NCI-H510A (cell line): Measurements from ENCODE around the gene TMEM161B.
"Not testable (repeated sequence)": the region's sequence is repeated elsewhere in the genome, so short reads cannot be mapped to it uniquely, and the experiment has no call there.

Source experiments
- DNase-seq: peaks from one replicate; lab custom pipeline; 2025; lab: John Stamatoyannopoulos, UW

TMEM161B gene

GRCh38 chr5:88248743-88249540 is 19.7 kb downstream of the TMEM161B start:
- DNase-seq: no peak

GRCh38 chr5:88248094-88248493 is 20.6 kb downstream of the TMEM161B start:
- no peak for DNase-seq

DNA sequence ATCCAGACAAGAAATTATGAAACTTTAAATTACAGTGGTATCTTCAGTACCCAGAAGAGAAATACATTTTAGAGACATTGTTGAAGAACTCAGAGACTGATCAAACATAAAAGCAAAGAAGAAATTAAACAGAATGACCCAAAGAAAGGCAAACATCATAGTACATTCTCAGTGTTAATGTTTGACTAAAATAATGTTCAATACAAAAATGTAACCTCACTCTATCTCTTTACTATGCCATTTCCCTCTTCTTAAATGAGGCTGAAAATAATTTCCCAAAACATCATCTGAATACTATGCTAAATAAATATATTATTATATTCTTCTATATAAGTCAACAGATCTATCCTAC is 22.8 kb downstream of the TMEM161B start:
- DNase-seq: no peak

DNA sequence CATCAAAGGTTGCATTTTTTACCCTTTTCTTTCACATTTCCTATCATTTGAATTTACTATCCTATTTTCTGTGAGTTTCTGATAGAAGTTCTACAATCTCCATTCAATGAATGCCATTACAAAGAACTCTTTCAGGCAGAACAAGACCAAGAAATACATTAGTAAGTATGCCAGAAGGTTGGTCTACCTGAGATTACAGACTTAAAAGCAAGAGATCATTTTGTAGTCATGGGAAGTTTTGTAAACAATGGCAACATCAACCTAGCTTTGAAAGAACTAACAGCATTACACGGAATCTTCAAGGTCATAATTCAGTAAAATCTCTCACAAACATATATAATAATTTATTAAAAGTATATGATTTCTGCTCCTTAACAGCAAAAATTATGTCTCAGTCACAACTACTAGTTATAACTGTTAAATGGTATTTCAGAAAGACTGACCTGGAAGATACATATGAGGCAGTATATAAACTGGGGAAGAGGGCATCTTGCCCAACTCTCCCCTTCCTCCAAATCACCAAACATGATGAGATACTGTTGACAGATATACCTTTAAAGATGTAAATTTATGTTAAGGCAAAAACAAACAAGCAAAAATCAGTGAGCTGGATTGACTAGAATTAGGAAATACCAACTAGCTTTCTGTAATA is 23.3 kb downstream of the TMEM161B start:
- no peak for DNase-seq

DNA sequence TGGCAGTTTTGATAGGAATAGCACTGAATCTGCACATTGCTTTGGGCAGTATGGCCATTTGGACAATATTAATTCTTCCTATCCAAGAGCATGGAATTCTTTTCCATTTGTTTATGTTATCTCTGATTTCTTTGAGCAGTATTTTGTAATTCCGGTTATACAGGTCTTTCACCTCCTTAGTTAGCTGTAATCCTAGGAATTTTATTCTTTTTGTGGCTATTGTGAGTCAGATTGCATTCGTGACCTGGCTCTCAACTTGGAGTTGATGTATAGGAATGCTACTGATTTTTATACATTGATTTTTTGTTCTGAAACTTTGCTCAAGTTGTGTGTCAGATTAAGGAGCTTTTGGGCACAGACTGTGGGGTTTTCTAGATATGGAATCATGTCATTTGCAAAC is 24.0 kb downstream of the TMEM161B start:
- no peak for DNase-seq

- DNase-seq: not testable (repeated sequence)
Measured at GRCh38 chr5:88243493-88243892, 25.2 kb downstream of the TMEM161B start.

DNA sequence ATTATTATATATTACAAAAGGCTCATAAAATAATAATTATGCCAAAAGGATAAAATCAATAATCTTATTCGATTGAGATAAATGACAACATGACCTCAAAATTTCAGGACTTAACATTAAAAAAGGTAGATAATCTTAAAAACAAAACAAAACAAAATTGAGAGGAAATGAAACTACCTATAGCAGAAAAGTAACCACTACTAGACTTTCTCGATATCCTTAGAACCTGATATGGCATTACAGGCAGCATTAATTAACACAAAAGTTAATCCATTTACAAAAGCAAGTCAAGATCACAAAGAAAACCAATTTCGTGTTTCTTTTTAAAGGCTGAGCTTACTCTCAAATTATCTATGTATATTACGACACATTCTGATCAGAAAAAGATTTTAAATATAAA is 29.9 kb downstream of the TMEM161B start:
- no peak for DNase-seq

DNA sequence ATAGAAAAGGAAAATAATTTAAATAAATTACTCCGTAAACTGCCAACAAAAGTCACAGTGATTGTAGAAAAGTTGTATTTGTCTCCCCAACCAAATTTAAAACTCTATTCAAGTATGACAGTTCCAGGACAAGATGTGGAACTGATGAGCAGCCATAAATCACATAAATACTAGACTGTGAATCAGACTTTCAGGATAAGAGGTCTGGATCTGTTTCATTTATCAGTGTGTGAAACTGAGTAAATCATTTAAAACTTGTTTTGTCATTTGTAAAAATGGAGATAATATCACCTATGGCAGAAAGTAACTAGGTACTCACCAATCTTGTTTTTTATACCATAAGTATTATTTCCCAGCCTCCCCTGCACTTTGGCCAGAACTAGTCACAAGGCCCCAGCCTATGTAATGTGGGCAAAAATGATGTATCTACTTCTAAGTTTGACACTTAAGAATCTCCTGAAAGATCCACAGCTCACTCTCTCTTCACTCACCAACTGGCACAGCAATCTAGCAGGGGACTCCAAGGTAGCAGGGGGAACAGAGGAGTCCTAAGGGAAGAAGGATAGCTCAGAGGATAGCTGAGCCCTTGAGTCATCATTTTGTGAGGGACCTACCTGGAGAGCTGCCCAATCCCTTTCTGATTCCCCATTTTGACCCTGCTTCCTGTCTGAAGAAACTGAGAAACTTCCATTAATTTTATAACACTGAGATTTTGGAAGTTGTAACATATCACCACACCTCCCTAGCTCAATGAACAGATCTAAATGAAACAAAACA is 31.6 kb downstream of the TMEM161B start:
- DNase-seq: no peak

- DNase-seq: no peak
Measured at GRCh38 chr5:88235828-88236227, 32.8 kb downstream of the TMEM161B start.

- no peak for DNase-seq
Measured at GRCh38 chr5:88235346-88235745, 33.3 kb downstream of the TMEM161B start.

DNA sequence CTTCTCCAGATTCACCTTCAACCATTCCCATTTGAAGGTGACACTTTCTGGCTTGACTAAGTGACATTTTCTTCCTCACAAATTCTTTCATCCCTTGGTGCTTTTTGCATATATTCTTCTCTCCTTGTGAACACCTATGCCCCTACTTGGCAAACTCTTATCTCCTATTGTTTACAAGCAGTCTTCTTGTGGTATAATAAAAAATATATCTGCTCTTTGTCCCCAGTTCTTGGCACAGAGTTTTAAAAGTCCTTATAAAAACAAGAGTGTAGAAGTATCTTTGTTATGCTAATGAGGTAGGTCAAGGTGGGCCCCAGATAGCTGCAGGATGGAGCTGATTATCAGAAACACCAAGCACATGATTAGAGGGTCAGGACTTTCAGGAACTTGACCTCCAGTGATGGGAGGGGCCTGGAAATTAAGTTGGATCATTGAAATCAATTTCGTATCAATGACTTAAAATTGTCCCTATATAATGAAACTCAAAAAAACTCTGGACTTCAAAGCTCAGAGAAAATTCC is 38.0 kb downstream of the TMEM161B start:
- DNase-seq: no peak

DNA sequence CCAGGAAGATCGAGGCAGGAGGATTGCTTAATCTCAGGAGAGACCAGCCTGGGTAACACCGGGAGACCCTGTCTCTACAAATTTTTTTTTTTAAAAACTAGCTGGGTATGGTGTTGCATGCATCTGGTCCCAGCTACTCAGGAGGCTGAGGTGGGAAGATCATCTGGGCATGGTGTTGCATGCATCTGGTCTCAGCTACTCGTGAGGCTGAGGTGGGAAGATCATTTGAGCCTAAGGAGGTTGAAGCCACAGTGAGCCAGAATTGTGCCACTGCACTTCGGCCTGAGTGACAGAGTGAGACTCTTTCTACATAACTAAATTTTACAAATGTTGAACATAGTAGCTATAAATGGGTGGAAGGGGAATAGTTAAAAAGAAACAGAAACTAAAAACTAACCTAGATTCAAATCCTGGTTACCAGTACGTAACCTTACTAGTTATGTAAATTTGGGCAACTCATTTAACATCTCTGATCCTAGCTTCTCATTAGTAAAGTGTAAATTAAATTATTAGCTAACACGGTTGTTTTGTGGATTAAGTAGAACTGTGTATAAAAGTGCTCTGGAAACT is 41.7 kb downstream of the TMEM161B start:
- DNase-seq: no peak

GRCh38 chr5:88214655-88215054 is 54.0 kb downstream of the TMEM161B start:
- no peak for DNase-seq

GRCh38 chr5:88207575-88207974 is 61.1 kb downstream of the TMEM161B start:
- no peak for DNase-seq

DNA sequence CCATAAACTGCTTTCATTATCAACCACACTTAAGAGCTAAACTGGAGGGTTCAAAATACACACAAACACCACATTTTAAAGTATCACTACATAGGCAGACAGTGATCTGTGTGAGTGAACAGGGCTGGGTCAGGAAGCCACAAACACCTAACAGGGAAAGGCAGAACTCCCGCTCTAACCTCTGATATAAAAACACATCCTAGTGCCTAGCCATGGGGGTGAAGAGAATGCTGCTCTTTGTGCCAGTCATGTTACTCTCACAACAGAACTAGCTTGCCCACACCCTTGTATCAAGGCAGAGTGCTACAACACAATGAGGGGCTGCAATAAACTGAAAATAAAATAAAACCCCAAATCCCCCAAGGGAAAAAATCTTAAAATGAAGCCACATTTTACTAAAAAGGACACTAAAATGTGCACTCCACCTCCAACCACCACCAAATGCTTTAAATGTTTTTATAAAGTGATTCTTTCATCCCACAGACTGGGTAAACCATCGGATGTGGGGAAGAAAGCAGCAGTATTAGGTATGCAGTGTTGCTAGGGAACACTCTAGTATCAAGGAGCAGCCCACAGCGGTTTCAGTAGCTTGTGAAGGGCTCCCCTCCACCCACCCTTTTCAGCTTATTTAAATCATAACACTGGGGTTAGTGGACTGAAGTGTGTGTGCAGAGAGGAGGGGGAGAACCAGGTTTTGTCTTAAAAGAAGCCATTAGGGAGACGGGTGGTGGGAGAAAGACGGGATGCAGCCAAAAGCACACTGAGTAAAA is 64.5 kb downstream of the TMEM161B start:
- no peak for DNase-seq

- DNase-seq: no peak
Measured at GRCh38 chr5:88195636-88196035, 73.0 kb downstream of the TMEM161B start.

DNA sequence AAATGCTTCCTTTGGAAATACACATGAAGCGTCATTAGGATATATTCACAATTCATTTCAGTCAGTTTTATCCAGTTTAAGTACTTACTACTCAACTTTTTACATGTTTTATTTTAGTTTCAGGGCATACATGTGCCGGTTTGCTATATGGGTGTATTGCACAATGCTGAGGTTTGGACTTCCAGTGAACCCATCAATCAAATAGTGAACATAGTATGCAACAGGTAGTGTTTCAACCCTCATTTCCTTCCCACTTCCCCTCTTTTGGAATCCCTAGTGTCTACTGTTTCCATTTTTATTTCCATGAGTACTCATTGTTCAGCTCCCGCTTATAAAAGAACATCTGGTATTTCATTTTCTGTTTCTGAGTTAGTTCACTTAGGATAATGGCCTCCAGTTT is 74.7 kb downstream of the TMEM161B start:
- DNase-seq: no peak

DNA sequence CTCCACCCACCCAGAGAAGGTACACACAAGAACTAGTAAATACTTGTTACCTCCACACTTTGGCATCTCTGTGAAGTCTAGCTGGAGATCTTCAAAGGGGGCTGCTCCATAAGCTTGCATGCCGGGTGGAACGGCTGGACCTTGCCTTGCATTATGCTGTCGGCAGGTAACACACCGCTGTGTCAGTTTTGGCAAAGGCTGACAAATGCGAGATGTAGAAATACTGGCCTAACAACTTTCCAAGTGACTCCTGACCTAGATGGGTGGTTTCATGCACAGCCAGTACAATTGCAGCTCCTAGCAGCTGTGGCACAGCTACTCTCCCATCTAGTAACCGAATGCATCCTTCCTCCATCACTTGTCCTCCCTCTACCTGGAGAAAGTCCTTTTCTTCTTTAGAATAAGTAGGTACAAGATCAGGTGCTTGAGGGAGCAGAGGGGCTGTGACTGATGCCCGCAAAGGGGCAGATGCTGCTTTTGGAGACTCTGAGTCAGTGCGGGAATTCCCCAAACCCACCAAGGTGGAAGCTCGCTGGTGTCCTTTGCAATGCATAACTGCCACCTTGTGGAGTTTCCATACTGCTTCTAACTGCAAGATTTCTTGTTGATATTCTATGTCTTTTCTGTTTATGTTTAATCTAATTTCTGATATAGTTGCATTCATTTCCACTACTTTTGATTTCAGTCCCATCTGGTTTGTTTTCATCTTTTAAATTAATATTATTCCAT is 78.4 kb downstream of the TMEM161B start:
- no peak for DNase-seq

DNA sequence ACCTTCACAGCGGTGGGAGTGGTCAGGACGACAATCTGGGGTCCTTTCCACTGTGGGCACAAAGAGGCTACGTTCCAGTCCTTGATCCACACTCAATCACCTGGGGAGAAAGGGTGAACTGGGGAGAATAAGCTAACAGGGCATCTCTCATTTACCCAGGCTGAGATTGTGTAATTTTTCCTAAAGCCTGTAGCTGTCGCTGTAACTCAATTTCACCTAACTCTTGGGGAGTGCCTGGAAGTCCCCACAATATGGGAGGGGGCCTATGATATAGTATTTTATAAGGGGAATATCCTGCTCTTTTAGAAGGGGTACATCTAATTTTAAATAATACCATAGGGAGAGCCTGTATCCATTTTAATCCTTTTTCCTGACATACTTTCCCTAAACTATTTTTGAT is 79.2 kb downstream of the TMEM161B start:
- not testable (repeated sequence) for DNase-seq

GRCh38 chr5:88188458-88189132 is 80.0 kb downstream of the TMEM161B start:
- no peak for DNase-seq
